Stimulated activated CD8-positive, alpha-beta memory T cell treated with anti-CD3 and anti-CD28 coated beads, Interleukin-7, amount 100 ng/mL, for 4 hours (primary cell): ENCODE measurements around the gene DIAPH3.

Experiments
- DNase-seq, 2 donors: peaks; one replicate each; pipeline ENCODE4 v3.0.0-alpha.2; 2020; ENCODE audit warnings: low read depth in 2 of 2

Gene DIAPH3

DNA sequence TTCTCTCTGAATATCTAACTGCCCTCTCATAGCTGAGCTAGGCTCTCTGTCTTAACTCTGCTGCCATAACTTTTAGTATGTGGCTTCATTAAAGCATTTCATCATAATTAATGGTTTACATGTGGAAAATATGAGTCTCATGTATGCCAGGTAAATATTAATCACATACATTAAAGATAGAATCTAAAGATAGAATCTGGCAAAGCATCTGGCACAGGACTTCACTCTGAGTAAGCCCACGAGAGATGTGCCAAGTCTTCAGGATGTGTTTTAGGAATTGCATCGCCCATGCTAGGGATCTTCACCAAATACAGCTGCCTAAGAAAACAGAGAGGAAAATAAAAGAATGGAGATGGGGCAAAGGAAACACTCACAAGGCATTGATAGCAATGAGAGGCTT, 285.8 kb downstream of the DIAPH3 start:
- no peak for DNase-seq

DNA sequence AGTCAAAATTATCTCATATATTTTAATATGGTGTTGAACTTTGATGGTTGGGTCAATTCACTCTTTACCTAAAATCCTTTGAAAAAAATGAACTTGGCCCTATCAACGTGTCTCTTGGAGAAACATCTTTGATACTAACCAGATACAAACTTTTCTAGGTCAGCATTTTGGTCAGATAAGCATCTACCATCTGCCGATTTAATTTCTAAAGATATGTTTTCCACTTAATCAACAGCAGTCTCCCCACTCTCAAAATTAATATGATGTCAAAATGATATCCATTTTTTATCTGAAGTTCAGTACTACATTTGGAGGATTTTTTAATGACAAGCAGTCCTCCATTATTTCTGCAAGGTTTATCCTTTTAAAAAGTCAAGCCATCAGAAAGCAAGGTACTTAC, 288.8 kb downstream of the DIAPH3 start:
- no peak for DNase-seq

DNA sequence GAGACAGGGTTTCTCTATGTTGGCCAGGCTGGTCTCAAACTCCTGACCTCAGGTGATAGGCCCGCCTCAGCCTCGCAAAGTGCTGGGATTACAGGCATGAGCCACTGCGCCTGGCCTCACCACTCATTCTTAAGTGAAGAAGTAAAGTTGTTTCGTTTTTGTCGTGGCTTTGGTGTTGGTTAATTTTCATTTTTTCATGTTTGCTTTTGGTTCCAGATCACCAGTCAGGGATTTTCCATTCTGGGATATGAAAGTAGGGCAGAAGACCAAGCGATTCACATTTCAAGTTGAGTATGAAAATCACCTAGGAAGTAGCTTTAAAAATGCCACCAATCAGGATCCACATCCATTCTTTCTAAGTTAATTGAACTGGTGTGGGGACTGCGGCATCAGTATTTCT, 289.9 kb downstream of the DIAPH3 start:
- no peak for DNase-seq

DNA sequence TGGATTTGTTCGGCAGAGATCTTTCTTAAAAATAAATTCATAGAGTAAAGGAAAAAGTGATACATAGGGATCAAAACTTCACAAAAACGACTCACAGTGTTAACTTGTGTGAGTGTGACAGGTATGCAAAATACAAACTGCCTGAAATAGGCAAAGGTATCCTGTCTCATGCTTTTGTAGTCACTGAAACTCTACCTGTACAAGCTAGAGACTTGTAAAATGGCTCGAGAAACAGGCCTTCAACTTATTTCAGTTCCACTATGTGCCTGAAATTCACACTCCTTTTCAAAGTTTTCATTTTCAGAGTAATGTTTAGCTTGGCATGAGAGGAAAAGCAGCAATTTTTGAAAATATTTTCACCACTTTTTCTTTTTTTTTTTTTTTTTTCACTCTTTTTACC, 290.4 kb downstream of the DIAPH3 start:
- no peak for DNase-seq

DNA sequence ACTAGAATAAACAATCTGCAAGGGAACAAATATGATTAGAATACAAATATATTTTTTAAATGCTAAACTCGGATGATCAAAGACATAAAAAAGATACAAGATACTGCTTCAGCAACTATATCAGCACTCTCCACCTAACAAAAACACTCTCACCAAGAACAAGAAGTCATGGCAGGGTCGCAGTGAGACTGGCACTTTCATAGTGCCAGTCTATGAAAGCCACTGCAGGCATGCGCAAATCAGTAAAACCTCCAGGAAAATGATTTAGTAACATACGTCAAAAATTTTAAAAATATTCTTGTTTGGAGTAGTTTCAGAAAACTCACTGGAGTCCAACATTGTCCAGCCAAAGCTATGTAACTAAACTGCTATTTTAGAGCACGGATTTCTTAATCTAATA, 295.9 kb downstream of the DIAPH3 start:
- no peak for DNase-seq

DNA sequence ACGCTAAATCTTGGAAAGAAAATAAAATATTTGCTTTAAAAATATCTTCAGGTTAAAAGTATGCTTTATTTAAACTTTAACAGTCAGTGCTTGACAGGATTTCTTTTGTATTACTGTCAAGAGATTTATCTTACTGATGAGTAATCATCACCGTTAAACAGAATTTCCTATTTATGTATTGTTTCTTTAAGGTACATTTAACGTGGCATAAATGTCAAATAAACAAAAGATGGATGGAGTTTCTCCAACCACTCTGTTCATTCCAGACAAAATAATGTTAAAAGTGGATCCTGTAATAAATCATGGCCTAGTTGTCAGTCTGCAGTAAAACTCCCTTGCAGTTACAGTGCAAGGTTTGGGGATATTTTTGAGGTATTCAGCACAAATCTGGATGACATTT, 298.3 kb downstream of the DIAPH3 start:
- no peak for DNase-seq

DNA sequence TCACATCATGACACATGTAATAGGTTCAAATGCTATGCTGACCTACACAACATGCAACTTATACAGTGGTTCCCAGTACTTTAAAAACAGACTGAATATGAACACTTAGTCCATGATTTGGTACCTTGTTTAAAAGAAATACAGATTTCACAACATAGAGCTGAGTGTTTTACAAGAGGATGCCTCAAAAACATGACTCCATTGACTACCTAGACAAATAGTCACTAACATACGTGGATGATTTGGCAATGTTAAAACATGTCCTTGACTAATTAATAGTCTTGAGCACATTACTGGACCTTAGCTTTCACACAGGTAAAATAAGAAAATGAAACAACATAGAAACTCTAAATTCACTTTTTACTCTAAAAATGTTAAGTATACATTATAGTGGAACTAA, 300.1 kb downstream of the DIAPH3 start:
- DNase-seq = no peak

DNA sequence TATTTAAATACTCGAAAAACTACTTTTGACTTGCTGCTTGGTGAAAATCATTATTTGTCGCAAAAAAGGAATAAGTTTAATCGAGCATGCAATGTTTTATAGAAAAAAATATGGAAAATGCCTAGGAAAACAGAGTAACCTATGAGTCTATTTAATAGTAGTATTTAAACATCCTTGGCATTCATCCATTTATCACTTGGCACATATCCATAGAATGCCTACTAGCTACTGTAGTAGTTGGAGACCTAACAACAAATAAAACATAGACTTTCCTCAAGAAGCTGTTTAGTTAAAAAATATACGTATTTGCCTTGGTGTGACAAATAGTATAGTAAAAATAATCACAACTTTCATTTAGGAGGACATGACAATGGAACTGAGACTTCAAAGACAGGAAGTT, 302.1 kb downstream of the DIAPH3 start:
- no peak for DNase-seq

DNA sequence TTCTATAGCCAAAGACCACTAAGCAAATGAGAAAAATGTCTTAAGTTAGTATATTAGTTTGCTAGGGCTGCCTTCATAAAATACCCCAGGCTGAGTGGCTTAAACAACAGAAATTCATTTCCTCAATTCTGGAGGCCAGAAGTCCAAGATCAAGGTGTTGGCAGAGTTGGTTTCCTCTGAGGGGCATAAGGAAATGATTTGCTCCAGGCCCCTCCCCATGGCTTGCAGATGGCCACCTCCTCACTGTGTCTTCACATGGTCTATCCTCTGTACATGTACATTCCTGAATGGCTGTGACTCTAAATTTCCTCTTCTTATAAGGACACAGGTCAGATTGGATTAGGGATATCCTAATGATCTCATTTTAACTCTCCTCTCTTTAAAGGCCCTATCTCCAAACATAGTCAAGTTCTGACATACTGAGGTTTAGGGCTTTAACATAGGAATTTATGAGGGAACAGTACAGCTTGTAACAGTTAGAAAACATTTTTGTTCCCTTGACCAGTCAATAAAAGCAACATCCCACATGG, 307.4 kb downstream of the DIAPH3 start:
- no peak for DNase-seq

DNA sequence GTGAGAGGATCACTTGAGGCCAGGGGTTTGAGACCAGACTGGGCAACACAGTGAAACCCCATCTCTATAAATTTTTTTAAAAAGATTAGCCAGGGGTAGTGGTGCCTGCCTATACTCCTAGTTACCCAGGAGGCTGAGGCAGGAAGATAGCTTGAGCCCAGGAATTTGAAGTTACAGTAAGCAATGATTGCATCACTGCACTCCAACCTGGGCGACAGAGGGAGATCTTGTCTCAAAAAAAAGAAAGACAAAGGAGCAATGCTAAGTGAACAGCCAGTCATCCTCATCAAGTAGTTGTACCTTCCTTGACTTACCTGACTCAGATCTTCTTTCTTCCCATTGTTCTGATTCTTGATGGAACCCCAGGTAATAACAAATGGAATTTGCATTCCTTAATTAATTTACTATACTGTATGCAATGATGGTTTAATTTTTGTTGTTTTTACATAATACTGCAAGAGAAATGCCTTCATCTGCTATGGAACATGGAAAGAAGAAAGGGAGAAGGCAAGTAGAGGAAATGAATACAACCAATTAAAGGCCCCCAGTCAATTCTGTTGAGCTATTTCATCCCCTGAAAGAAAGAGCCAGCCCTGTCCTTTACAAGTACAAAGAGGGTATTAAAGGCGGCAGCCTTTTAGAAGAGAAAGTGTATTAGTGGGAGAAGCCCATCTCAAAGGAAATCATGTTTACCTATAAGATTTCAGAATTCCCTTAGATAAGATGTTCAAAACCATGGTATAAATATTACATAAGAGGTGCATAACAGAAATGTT, 316.7 kb downstream of the DIAPH3 start:
- no peak for DNase-seq

DNA sequence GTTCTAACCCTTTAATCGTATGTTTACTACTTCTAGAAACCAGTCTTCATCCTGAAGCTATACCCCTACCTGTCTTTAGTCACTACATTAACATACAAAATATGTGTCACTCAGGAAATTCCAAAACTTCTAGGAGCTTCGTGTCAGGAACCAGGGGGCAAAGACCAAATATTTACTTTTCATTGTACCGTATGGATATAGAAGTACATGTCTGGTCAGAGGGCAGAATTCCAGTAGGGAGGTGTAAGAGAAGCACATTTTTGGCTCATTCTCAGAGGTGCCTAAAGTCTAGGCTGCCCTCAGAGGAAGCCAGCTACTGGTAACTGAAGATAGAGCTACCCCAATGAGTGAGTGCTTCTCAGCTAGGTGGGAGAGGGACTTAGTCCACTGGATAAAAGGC, 320.7 kb downstream of the DIAPH3 start:
- no peak for DNase-seq

DNA sequence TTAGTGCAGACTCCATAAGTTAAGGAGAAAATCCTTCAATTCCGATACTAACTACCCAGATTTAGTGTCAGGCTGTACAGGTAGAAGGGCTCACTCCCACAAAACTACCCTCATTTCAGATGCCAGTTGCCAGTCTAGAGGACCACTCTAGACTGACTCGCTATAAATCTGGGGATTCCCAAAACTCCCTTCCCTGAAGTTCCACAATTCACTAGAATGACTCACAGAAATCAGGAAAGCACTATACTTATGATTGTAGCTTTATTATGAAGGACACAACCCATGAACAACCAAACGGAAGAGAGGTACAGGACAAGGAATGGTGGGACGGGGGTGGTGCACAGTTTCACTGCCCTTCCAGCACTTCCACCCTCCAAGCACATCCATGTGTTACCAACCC, 321.2 kb downstream of the DIAPH3 start:
- DNase-seq = no peak

DNA sequence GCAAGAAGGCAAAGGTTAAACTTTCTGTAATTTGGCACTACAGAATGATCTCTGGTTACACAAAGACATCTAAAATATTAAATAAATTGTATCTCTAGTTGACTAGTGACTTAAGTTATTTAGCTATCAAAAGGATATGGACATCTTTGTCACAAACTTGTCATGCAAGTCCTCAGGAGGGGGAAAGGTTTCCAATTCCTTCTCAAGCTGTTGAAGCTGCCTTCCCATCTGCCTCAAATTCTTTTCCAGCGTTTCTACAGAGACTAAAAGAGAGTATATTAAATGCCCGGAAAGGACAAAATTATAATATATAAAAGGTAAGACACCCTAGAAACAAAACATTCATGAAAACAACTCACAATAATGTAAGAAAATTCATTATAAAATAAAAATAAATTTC, 324.5 kb downstream of the DIAPH3 start:
- no peak for DNase-seq

DNA sequence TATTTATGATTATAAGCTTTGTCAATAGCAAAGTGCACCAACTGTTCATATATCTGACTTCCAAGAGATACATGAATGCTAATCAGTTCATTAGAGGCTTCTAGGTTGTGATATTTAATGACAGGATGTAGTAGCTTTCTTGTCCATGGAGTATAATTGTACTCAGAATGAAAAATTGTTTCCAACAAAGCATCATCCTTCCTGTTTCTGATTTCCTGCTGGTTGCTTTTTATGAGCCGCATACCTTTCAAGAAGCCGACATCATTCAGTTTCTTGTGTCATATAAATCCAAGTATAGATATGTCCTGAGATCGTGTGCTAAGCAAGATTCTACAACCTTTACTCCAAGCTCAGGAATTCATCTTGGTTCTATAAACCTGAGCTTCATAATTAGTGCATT, 326.6 kb downstream of the DIAPH3 start:
- no peak for DNase-seq

DNA sequence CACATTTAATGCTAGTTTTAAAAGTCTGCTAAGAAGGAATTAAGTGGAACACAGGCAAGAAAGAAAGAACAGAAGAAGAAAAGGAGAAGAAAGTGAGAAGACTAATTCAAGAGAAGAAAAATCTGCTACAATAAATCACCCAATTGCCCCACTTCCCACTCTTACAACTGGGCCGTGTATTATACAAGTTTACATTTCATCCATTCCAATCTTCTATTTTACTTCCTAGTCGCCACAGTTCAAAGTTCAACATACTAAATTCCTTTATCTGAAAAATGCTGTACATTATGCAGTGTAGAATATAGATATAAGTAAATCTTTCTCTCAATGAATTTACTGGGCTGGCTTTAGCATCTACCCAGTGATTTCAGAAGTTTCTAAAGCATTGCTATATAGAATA, 328.2 kb downstream of the DIAPH3 start:
- DNase-seq = no peak

DNA sequence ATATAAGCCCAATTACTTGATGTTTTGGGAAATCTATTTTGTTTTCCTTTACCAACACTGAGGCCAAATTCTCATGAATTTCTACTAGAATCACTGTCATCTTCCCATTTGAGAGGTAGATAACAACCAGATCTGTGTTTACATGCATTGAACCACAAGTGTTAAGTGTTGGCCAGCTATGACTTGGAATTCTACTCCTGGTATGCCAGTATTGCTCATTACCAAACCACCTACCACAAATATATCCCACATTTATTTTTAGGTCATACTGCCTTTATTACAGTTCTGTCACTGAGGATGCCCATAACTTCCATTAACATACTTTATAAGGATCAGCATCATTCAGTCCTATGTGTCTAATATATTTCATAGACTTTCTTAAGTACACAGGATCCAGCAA, 328.9 kb downstream of the DIAPH3 start:
- DNase-seq = no peak

DNA sequence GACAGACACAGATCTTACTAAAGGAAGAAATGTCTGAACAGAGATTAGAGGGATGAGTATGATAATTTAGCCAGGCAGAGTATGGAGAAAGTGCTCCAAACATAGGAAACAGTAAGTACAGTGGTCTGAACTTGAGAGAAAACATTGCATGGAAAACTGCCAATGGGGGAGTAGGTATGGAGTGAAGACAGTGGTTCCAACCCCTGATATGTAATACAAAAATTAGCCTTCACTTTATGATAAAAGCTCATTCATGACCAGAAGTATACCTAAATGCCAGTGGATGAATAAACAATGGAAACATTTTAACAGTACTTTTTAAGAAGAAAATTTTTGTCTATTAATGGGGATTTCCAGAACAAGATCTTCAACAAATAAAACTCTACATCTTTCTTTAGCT, 334.0 kb downstream of the DIAPH3 start:
- DNase-seq = no peak

DNA sequence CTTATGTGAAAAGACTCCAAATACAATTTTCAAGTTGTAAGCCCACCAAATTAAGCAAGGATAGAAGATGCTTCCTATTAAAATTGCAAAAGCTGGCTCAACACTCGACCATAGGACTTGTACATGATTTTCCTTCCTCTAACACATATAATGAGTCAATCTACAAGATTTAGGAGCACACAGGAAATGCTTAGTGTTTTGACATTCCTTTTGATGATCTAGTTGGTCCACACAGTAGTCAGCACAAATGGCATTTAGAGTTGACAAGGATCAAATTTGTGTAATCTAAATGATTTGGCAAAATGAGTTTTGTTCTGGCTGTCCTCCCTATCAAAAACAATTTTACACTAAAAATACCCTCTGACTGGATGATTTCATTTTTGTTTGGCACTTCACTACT, 340.2 kb downstream of the DIAPH3 start:
- no peak for DNase-seq

DNA sequence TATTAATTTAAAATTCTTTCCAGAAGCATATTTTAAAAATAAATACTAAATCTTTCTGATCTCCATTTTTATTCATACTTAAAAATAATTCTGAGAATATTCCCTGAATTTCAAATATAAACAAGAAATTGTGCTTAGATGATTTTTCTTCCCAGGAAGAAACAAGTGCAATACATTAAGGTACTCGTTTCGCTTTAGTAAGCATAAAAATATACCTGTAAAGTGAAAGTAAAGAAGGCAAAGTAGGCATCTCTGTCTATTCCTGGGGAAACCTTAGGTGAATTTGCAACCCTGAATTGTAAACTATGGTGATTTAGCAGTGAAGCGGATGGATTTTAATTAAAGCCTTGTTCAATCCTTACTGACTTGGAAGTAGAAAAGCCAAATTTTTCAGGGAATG, 354.2 kb downstream of the DIAPH3 start:
- no peak for DNase-seq

DNA sequence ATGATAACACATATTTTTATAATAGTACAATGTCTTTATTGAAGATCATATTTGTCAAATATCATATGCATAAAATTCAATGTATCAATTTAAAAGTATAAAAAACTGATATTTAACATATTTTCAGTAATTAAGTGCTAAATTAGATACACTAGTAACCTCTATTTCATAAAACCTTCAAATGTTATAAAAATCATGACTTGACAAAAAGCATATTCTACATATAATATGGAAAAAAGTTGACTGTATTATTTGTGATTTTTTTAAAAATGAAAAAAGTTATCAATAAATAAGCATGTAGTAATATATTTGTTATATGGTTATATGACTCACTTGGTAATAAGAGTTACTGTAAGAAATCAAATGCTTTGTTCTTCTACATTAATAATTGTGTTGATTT, 356.9 kb downstream of the DIAPH3 start:
- no peak for DNase-seq

DNA sequence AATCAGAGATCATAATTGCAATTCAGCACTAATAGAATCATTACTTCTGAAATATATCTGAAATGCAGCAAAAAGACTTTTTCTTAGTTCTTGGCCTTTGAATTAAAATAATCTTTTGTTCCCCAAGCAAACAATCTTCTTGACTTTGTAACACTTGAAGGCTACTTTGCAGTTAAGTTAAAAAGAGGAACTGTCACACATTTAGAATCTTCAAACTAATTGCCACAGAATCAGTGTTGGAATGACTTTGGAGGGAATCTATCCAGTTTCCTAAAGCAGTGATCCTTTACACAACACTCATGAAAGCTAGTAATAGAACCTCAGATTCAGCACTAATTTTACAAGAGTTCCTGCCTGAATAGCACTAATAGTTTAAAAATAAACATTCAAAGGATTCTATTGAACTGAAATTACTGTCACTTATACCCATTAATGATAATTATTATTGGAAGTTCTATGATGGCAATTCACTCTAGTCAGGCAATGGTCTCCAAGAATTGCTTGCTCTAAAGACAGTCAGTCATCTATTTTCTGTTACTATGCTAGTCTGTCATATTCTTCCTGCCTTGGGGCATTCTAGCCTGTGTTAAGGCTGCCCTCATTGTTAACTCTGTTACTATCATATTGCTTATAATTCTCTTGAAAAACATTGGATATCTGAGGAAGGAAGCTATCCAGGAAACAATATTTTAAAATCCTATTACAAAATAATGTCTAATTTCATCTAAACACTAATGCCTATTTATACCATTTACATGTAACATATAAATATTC, 362.4 kb downstream of the DIAPH3 start:
- DNase-seq = no peak

DNA sequence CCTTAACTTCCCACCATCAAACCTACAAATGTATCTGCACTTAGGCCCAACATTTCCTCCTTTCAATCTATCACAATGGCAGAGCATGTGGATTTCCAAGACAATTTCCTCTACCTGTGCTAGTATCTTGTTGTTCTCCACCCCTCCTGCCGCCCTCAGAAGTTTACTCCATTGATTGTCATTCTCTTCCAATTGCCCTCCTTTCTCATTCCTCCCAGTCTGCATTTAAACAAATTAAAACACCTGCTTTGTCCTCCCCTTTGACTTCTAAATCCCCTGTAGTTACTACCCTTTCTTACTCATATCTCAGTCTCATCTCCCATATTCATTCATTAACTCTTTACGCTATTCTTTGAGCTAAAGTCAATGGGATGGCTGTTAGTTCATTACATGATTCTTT, 370.6 kb downstream of the DIAPH3 start:
- no peak for DNase-seq

DNA sequence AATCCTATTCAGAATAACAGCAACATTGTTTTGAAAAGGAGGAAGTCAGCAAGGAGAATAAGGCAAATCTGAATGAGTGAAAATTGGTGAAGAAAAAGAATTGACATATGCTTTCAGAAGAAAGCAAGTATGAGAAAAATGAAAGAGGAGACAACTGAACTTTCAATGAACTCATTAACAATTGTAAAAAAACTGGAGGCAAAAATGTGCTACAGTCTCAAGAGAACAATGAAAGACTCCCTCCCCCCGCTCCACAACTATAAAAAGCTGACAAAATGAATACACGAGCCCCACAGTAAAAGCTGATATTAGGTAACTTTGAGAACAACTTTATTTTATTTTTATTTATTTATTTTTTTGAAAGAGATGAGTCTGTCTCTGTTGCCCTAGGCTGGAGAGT, 373.1 kb downstream of the DIAPH3 start:
- no peak for DNase-seq
